ENCODE results near the gene ABTB1.

The ABTB1 gene

GRCh38 chr3:127676456-127676855 is 3.7 kb downstream of the ABTB1 start:
- no peak overlapping the region for H3K4me3 ChIP-seq (ENCODE audit: low read depth, low read length, poor library complexity, severe bottlenecking)
- H3K4me1 ChIP-seq (ENCODE audit: insufficient read depth, low read length, severe bottlenecking): peaks cover 16% of the 10 kb centered on the region

GRCh38 chr3:127676921-127677351 is 4.2 kb downstream of the ABTB1 start:
- Histone ChIP-seq H3K4me2 (ENCODE audit: low read length) (no peak overlapping the region), H3K9me2 (ENCODE audit: low read depth, low read length) (no peaks in the 10 kb centered on the region)

More at GRCh38 chr3:127676456-127676855, 3.7 kb downstream of the ABTB1 start:
- no peak overlapping the region for H2AFZ ChIP-seq (ENCODE audit: low read length)
- H3K9me2 ChIP-seq (ENCODE audit: low read depth, low read length): no peaks in the 10 kb centered on the region
- no peaks in the 10 kb centered on the region for H3K9me3 ChIP-seq (ENCODE audit: low read length)
- H3K27me3 ChIP-seq (ENCODE audit: insufficient read depth, low read length): no peaks in the 10 kb centered on the region; the same call in 1 of the 2 replicates
- H3K9ac ChIP-seq (ENCODE audit: low read length): no peak overlapping the region
- no peak overlapping the region for H3K4me2 ChIP-seq (ENCODE audit: low read length)
- no peaks in the 10 kb centered on the region for H3F3A ChIP-seq (ENCODE audit: insufficient read depth, low read length)
- no peak overlapping the region for H3K27ac ChIP-seq (ENCODE audit: low read depth, low read length, poor library complexity, severe bottlenecking)
- H3K36me3 ChIP-seq (ENCODE audit: insufficient read depth, low read length): no peaks in the 10 kb centered on the region
- no peak for TF ChIP-seq CTCF (IDR thresholded peaks at IDR 0.05; ENCODE audit: low read length)
- TF ChIP-seq EZH2 (IDR thresholded peaks at IDR 0.05; ENCODE audit: borderline replicate concordance, low read length): no peak
- H4K20me1 ChIP-seq (ENCODE audit: insufficient read depth, low read length): no peaks in the 10 kb centered on the region
- H3K79me2 ChIP-seq (ENCODE audit: insufficient read depth, low read length): no peaks in the 10 kb centered on the region

GRCh38 chr3:127677541-127678314 is 5.0 kb downstream of the ABTB1 start:
- Histone ChIP-seq H3F3A (ENCODE audit: insufficient read depth, low read length) (no peaks in the 10 kb centered on the region), H3K27ac (ENCODE audit: low read depth, low read length, poor library complexity, severe bottlenecking) (no peak overlapping the region), H3K27me3 (ENCODE audit: insufficient read depth, low read length) (no peaks in the 10 kb centered on the region; the same call in 1 of the 2 replicates), H4K20me1 (ENCODE audit: insufficient read depth, low read length) (no peaks in the 10 kb centered on the region), H2AFZ (ENCODE audit: low read length) (no peak overlapping the region), H3K4me1 (ENCODE audit: insufficient read depth, low read length, severe bottlenecking) (peaks cover 8% of the 10 kb centered on the region), H3K9me2 (ENCODE audit: low read depth, low read length) (no peaks in the 10 kb centered on the region), H3K4me3 (ENCODE audit: low read depth, low read length, poor library complexity, severe bottlenecking) (no peak overlapping the region), H3K9me3 (ENCODE audit: low read length) (no peaks in the 10 kb centered on the region), H3K4me2 (ENCODE audit: low read length) (no peak overlapping the region), H3K36me3 (ENCODE audit: insufficient read depth, low read length) (no peaks in the 10 kb centered on the region), H3K79me2 (ENCODE audit: insufficient read depth, low read length) (no peaks in the 10 kb centered on the region), H3K9ac (ENCODE audit: low read length) (no peak overlapping the region)
- TF ChIP-seq EZH2 (IDR thresholded peaks at IDR 0.05; ENCODE audit: borderline replicate concordance, low read length) (no peak), CTCF (IDR thresholded peaks at IDR 0.05; ENCODE audit: low read length) (no peak)

More at GRCh38 chr3:127676921-127677351, 4.2 kb downstream of the ABTB1 start:
- no peaks in the 10 kb centered on the region for H4K20me1 ChIP-seq (ENCODE audit: insufficient read depth, low read length)
- H3F3A ChIP-seq (ENCODE audit: insufficient read depth, low read length): no peaks in the 10 kb centered on the region
- H3K9ac ChIP-seq (ENCODE audit: low read length): no peak overlapping the region
- no peaks in the 10 kb centered on the region for H3K36me3 ChIP-seq (ENCODE audit: insufficient read depth, low read length)
- no peak overlapping the region for H3K4me3 ChIP-seq (ENCODE audit: low read depth, low read length, poor library complexity, severe bottlenecking)
- H2AFZ ChIP-seq (ENCODE audit: low read length): no peak overlapping the region
- H3K9me3 ChIP-seq (ENCODE audit: low read length): no peaks in the 10 kb centered on the region
- H3K27ac ChIP-seq (ENCODE audit: low read depth, low read length, poor library complexity, severe bottlenecking): no peak overlapping the region
- H3K27me3 ChIP-seq (ENCODE audit: insufficient read depth, low read length): no peaks in the 10 kb centered on the region; the same call in 1 of the 2 replicates
- H3K79me2 ChIP-seq (ENCODE audit: insufficient read depth, low read length): no peaks in the 10 kb centered on the region
- H3K4me1 ChIP-seq (ENCODE audit: insufficient read depth, low read length, severe bottlenecking): peaks cover 11% of the 10 kb centered on the region
- TF ChIP-seq EZH2 (IDR thresholded peaks at IDR 0.05; ENCODE audit: borderline replicate concordance, low read length) (no peak), CTCF (IDR thresholded peaks at IDR 0.05; ENCODE audit: low read length) (no peak)
